ENCODE results near the gene USP28.

USP28 gene

DNA sequence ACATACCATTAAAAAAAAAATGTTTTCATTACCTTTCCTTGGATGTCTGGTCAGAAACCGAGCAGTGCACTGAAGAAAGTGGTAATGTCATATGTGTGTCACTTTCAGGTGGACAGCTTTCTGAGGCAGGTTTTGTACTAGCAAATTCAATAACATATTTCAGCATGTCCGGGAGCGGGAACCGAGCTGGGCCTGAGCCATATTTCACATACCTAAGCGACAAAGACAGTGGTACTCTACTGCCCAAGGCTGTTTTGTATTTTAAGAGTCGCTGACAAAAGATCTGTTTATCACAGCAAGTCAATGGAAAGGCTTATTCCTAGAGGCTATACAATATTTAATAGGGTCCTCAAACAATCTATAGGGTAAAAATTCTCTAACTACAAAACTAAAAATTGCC lies 57.7 kb downstream of the USP28 start:
- TF ChIP-seq CTCF (IDR thresholded peaks at IDR 0.05; ENCODE audit: poor library complexity, severe bottlenecking): no peak
- H3K27ac ChIP-seq (ENCODE audit: poor library complexity, severe bottlenecking): no peak overlapping the region
- H3K9me3 ChIP-seq (ENCODE audit: severe bottlenecking): no peaks in the 10 kb centered on the region
- H3K36me3 ChIP-seq (ENCODE audit: low read depth): peaks cover 28% of the 10 kb centered on the region
- H3K4me1 ChIP-seq (ENCODE audit: insufficient read depth, poor library complexity, severe bottlenecking): no peaks in the 10 kb centered on the region
- H3K27me3 ChIP-seq (ENCODE audit: insufficient read depth, poor library complexity, severe bottlenecking): no peaks in the 10 kb centered on the region
- ATAC-seq (ENCODE audit: low read depth) (no peak), DNase-seq (ENCODE audit: low spot score) (no peak)
- no peak overlapping the region for H3K4me3 ChIP-seq (ENCODE audit: severe bottlenecking)

DNA sequence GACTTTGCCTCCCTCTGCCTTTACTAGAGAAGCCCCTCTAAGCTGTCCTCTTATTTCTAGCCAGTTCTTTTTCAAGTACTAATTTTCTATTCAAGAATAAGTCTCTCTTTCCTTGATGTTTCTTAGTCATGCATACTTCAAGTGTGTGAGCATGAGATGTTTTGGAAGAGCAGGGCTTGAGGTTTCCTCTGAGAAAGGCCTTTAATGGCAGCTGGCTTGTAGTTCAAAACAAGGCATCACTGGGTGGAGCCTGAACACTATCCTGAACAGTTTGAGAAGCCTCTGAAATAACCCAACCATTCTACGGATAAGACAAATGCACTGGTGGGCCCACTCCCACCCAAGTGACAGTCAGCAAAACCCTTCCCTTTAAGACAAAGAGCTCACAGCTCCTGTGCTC lies 58.2 kb downstream of the USP28 start:
- H3K27me3 ChIP-seq (ENCODE audit: insufficient read depth, poor library complexity, severe bottlenecking): no peaks in the 10 kb centered on the region
- TF ChIP-seq CTCF (IDR thresholded peaks at IDR 0.05; ENCODE audit: poor library complexity, severe bottlenecking): no peak
- no peak overlapping the region for H3K27ac ChIP-seq (ENCODE audit: poor library complexity, severe bottlenecking)
- DNase-seq (ENCODE audit: low spot score) (no peak), ATAC-seq (ENCODE audit: low read depth) (no peak)
- no peak overlapping the region for H3K4me3 ChIP-seq (ENCODE audit: severe bottlenecking)
- no peaks in the 10 kb centered on the region for H3K9me3 ChIP-seq (ENCODE audit: severe bottlenecking)
- H3K4me1 ChIP-seq (ENCODE audit: insufficient read depth, poor library complexity, severe bottlenecking): no peaks in the 10 kb centered on the region
- peaks cover 32% of the 10 kb centered on the region for H3K36me3 ChIP-seq (ENCODE audit: low read depth)

- TF ChIP-seq CTCF (IDR thresholded peaks at IDR 0.05; ENCODE audit: poor library complexity, severe bottlenecking): no peak
- Histone ChIP-seq H3K4me3 (ENCODE audit: severe bottlenecking) (no peak overlapping the region), H3K4me1 (ENCODE audit: insufficient read depth, poor library complexity, severe bottlenecking) (no peaks in the 10 kb centered on the region), H3K36me3 (ENCODE audit: low read depth) (peaks cover 43% of the 10 kb centered on the region), H3K27ac (ENCODE audit: poor library complexity, severe bottlenecking) (no peak overlapping the region), H3K27me3 (ENCODE audit: insufficient read depth, poor library complexity, severe bottlenecking) (no peaks in the 10 kb centered on the region), H3K9me3 (ENCODE audit: severe bottlenecking) (no peaks in the 10 kb centered on the region)
- DNase-seq (ENCODE audit: low spot score) (no peak), ATAC-seq (ENCODE audit: low read depth) (no peak)
Measured at GRCh38 chr11:113814181-113814580, 61.2 kb downstream of the USP28 start.

- H3K4me3 ChIP-seq (ENCODE audit: severe bottlenecking): no peak overlapping the region
- ATAC-seq (ENCODE audit: low read depth): no peak
- no peak overlapping the region for H3K27ac ChIP-seq (ENCODE audit: poor library complexity, severe bottlenecking)
- no peak for DNase-seq (ENCODE audit: low spot score)
- H3K4me1 ChIP-seq (ENCODE audit: insufficient read depth, poor library complexity, severe bottlenecking): no peaks in the 10 kb centered on the region
- H3K36me3 ChIP-seq (ENCODE audit: low read depth): peaks cover 75% of the 10 kb centered on the region
- TF ChIP-seq CTCF (IDR thresholded peaks at IDR 0.05; ENCODE audit: poor library complexity, severe bottlenecking): no peak
- H3K9me3 ChIP-seq (ENCODE audit: severe bottlenecking): no peaks in the 10 kb centered on the region
- no peaks in the 10 kb centered on the region for H3K27me3 ChIP-seq (ENCODE audit: insufficient read depth, poor library complexity, severe bottlenecking)
Measured at GRCh38 chr11:113808931-113809330, 66.4 kb downstream of the USP28 start.

GRCh38 chr11:113806406-113806805 lies 69.0 kb downstream of the USP28 start:
- Histone ChIP-seq H3K9me3 (ENCODE audit: severe bottlenecking) (no peaks in the 10 kb centered on the region), H3K27ac (ENCODE audit: poor library complexity, severe bottlenecking) (no peak overlapping the region), H3K36me3 (ENCODE audit: low read depth) (peaks cover 79% of the 10 kb centered on the region), H3K4me1 (ENCODE audit: insufficient read depth, poor library complexity, severe bottlenecking) (no peaks in the 10 kb centered on the region), H3K27me3 (ENCODE audit: insufficient read depth, poor library complexity, severe bottlenecking) (no peaks in the 10 kb centered on the region), H3K4me3 (ENCODE audit: severe bottlenecking) (no peak overlapping the region)
- DNase-seq (ENCODE audit: low spot score) (no peak), ATAC-seq (ENCODE audit: low read depth) (peak; percentile 51; the same call in 1 of the 3 replicates)
- peak; percentile 37 for TF ChIP-seq CTCF (IDR thresholded peaks at IDR 0.05; ENCODE audit: poor library complexity, severe bottlenecking)
